SH-SY5Y (cell line): ENCODE results near the gene ITLN1.

Experiments
- GATA2 ChIP-seq: IDR thresholded peaks from 2 replicates; pipeline ENCODE4 v1.6.1; 2011; ENCODE audit warnings: mild to moderate bottlenecking, low read depth, low read length
- GATA3 ChIP-seq: IDR thresholded peaks from 2 replicates; pipeline ENCODE4 v1.6.1; 2011; ENCODE audit warnings: low read depth, mild to moderate bottlenecking, low read length, moderate library complexity

ITLN1 gene

GRCh38 chr1:160838888-160839287 is 46.1 kb downstream of the ITLN1 start:
- TF ChIP-seq GATA2 (no peak), GATA3 (no peak)

- no peak for TF ChIP-seq GATA2
- no peak for TF ChIP-seq GATA3
Observed at GRCh38 chr1:160837558-160838205, 47.3 kb downstream of the ITLN1 start.

GRCh38 chr1:160836981-160837557 is 47.9 kb downstream of the ITLN1 start:
- TF ChIP-seq GATA3 (no peak), GATA2 (no peak)

GRCh38 chr1:160836561-160836960 is 48.4 kb downstream of the ITLN1 start:
- TF ChIP-seq GATA2 (no peak), GATA3 (no peak)

- TF ChIP-seq GATA2, result no peak
- no peak for TF ChIP-seq GATA3
Observed at GRCh38 chr1:160835751-160836150, 49.2 kb downstream of the ITLN1 start.

- TF ChIP-seq GATA2 (no peak), GATA3 (no peak)
Observed at GRCh38 chr1:160834945-160835565, 49.9 kb downstream of the ITLN1 start.

- TF ChIP-seq GATA3 (no peak), GATA2 (no peak)
Observed at GRCh38 chr1:160830321-160831153, 54.4 kb downstream of the ITLN1 start.

GRCh38 chr1:160829766-160830165 is 55.2 kb downstream of the ITLN1 start:
- TF ChIP-seq GATA2 (no peak), GATA3 (no peak)

- no peak for TF ChIP-seq GATA2
Observed at GRCh38 chr1:160827418-160827817, 57.6 kb downstream of the ITLN1 start.

GRCh38 chr1:160826546-160826945 is 58.4 kb downstream of the ITLN1 start:
- no peak for TF ChIP-seq GATA2
- TF ChIP-seq GATA3, result no peak
